GM12873 (cell line): ENCODE measurements around the gene STIP1.

Experiments used
- TF ChIP-seq, protein P1 (sequence below): IDR thresholded peaks from 2 replicates; pipeline ENCODE4 v1.5.1; 2012; ENCODE audit warnings: low read depth, mild to moderate bottlenecking, moderate library complexity, low read length, control low read depth; ENCODE audit not compliant: insufficient read depth; ENCODE audit errors: missing control alignments

Gene STIP1

DNA sequence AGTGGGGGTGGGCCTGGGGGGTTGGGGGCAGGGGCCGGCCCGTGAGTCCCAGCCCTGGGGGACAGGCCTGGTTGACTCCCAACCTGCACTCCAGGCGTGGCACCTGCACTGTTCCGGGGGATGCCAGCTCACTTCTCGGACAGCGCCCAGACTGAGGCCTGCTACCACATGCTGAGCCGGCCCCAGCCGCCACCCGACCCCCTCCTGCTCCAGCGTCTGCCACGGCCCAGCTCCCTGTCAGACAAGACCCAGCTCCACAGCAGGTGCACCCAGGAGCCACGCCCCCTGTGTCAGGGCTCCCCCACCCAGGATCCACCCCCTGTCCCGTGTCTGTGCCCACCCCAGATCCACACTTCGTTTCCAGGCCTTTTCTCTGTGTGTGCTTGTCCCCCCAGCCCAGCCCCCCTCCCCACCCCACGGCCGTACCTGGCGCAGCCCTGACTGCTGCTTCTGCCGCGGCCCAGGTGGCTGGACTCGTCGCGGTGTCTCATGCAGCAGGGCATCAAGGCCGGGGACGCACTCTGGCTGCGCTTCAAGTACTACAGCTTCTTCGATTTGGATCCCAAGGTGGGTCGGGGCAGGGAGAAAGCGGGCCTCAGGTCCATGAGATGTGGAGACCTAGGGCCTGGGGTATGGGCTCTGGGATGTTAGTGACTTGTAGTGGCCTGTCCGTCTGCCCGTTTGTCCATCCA, 25.4 kb downstream of the STIP1 start:
- TF ChIP-seq, protein P1, sequence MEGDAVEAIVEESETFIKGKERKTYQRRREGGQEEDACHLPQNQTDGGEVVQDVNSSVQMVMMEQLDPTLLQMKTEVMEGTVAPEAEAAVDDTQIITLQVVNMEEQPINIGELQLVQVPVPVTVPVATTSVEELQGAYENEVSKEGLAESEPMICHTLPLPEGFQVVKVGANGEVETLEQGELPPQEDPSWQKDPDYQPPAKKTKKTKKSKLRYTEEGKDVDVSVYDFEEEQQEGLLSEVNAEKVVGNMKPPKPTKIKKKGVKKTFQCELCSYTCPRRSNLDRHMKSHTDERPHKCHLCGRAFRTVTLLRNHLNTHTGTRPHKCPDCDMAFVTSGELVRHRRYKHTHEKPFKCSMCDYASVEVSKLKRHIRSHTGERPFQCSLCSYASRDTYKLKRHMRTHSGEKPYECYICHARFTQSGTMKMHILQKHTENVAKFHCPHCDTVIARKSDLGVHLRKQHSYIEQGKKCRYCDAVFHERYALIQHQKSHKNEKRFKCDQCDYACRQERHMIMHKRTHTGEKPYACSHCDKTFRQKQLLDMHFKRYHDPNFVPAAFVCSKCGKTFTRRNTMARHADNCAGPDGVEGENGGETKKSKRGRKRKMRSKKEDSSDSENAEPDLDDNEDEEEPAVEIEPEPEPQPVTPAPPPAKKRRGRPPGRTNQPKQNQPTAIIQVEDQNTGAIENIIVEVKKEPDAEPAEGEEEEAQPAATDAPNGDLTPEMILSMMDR, result no peak

DNA sequence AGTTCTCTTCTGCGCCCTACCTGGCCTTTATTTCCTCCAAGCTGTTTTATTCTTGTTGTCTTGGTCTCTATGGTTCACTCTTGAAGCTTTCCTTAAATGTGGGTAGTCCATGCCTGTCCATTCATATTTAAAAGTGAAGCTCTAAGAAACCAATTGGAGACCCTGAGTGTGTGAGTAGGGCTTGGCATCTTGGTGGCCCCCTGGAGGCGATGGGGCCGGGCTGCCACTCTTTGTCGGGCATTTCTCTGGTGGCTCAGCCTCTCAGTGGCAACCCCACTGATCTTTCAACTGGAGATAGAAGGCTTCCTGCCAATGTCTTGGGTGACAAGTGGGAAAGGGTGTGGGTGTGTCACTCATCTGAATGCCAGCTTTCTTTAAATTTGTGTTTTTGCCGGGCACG, 30.9 kb downstream of the STIP1 start:
- TF ChIP-seq, protein P1, result no peak

DNA sequence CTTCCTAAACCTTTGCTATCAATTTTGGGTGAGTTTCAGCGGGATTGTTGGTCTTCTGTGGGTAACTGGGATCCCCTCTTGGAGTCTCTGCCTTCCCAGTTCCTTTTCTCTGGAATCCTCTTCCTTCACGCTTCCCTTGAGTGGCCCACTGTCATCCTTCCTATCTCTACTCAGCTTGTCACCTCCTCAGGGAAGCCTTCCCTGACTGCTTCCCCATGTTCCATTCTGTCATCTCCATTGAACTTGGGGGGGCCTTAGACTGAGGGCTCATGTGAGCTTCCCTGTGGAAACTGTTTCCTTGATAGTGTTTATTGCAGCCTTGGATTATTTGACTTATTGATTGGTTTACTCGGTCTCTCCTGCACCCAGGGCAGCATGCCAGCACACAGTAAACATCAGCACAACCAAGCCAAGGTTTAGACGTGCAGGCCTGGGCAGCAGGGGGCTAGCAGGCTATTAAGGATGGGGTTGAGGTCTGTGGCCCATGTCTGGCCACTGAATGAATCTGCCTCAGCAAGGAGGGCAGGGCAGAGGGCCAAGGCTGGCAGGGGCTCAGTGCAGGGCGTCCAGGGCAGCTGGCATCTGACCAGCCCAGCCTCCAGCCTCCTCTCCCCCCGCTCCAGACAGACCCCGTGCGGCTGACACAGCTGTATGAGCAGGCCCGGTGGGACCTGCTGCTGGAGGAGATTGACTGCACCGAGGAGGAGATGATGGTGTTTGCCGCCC, 32.8 kb downstream of the STIP1 start:
- TF ChIP-seq, protein P1, result no peak

DNA sequence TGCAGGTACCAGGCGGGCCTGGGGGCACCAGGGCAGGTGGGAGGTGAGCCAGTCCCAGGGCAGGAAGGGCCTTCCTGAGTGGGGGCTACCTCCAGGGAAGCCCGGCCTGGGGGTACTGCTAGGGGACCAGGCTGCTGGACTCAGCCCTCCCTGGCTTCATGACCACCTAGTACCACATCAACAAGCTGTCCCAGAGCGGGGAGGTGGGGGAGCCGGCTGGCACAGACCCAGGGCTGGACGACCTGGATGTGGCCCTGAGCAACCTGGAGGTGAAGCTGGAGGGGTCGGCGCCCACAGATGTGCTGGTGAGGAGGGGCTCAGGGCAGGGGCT, 33.3 kb downstream of the STIP1 start:
- TF ChIP-seq, protein P1, result no peak

DNA sequence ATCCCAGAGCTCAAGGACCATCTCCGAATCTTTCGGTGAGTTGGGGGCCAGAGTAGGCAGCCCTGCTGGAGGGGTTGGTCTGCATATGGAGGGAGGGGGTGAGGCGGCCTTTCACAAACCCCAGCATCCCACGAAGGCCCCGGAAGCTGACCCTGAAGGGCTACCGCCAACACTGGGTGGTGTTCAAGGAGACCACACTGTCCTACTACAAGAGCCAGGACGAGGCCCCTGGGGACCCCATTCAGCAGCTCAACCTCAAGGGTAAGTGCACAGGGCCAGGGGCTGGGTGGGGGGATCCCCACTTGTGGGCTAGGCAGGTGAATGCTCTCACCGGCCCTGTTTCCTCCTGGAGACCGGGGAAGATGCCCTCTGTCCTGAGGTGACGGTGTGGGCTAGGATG, 33.8 kb downstream of the STIP1 start:
- TF ChIP-seq, protein P1, result no peak

DNA sequence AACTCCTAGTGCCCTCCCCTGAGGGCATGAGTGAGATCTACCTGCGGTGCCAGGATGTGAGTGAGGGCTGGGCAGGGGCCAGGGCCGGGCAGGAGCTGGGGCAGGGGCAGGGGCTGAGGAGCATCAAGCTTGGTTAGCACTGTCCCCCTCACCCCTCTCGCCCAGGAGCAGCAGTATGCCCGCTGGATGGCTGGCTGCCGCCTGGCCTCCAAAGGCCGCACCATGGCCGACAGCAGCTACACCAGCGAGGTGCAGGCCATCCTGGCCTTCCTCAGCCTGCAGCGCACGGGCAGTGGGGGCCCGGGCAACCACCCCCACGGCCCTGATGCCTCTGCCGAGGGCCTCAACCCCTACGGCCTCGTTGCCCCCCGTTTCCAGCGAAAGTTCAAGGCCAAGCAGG, 34.3 kb downstream of the STIP1 start:
- TF ChIP-seq, protein P1, result no peak

DNA sequence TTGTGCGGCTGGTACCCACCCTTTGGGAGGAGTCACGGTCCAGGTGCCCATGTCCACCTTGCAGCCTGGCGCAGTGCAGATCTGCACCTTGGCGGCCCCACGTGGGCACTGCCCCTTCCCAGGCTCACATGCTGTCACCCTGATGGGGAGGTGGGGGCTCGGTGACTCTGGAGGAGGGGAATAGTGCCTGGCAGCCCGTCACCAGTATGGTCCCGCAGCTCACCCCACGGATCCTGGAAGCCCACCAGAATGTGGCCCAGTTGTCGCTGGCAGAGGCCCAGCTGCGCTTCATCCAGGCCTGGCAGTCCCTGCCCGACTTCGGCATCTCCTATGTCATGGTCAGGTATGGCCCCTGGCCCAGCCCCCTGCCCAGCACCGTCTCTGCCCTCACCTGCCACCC, 34.8 kb downstream of the STIP1 start:
- TF ChIP-seq, protein P1, result no peak
